ENCODE measurements around the gene ASXL3. TPM values are rescaled to one million over a fixed set of nuclear protein-coding genes. Genes with fewer than 3 reads are reported as not detected.

ASXL3 gene
- total RNA-seq, 1 experiment from 2014 or later, result not detected

GRCh38 chr18:33673689-33674088 is 95.7 kb downstream of the ASXL3 start:
- H2AFZ ChIP-seq, result no peak overlapping the region
- no peaks in the 10 kb centered on the region for H3K4me1 ChIP-seq (replicated peaks; ENCODE audit: insufficient read depth)
- H3K27me3 ChIP-seq (ENCODE audit: insufficient read depth, low read depth), result no peaks in the 10 kb centered on the region
- CTCF ChIA-PET, result no interaction called here
- H4K20me1 ChIP-seq (ENCODE audit: insufficient read depth), result no peaks in the 10 kb centered on the region
- no peak overlapping the region for H3K4me3 ChIP-seq
- DNase-seq, result no peak
- no peaks in the 10 kb centered on the region for H3F3A ChIP-seq (ENCODE audit: insufficient read depth, low read depth)
- no peak overlapping the region for H3K4me2 ChIP-seq
- no peaks in the 10 kb centered on the region for H3K79me2 ChIP-seq (ENCODE audit: low read depth)
- POLR2A ChIA-PET (ENCODE audit: unreplicated experiment), result no interaction called here
- no peaks in the 10 kb centered on the region for H3K9me3 ChIP-seq (ENCODE audit: insufficient read depth, low read depth)
- TF ChIP-seq EZH2 (IDR thresholded peaks at IDR 0.05; ENCODE audit: low read depth) (no peak), CTCF (conservative IDR thresholded peaks at IDR 0.05) (no peak)
- no peaks in the 10 kb centered on the region for H3K9me2 ChIP-seq (ENCODE audit: insufficient read depth)
- BruUV-seq (replicated peaks), result no TSS peak
- no peak overlapping the region for H3K27ac ChIP-seq
- intact Hi-C loops (cut with micrococcal nuclease; ENCODE audit: unreplicated experiment), result no loop called here
- H3K36me3 ChIP-seq (ENCODE audit: low read depth), result no peaks in the 10 kb centered on the region

GRCh38 chr18:33676593-33676992 is 98.6 kb downstream of the ASXL3 start:
- TF ChIP-seq EZH2 (IDR thresholded peaks at IDR 0.05; ENCODE audit: low read depth) (no peak), CTCF (conservative IDR thresholded peaks at IDR 0.05) (no peak)

GRCh38 chr18:33677891-33678290 is 99.9 kb downstream of the ASXL3 start:
- Histone ChIP-seq H3K4me3 (no peak overlapping the region), H2AFZ (no peak overlapping the region), H3K4me1 (replicated peaks; ENCODE audit: insufficient read depth) (no peaks in the 10 kb centered on the region), H3K9me3 (ENCODE audit: insufficient read depth, low read depth) (no peaks in the 10 kb centered on the region), H3K79me2 (ENCODE audit: low read depth) (no peaks in the 10 kb centered on the region), H4K20me1 (ENCODE audit: insufficient read depth) (no peaks in the 10 kb centered on the region), H3K36me3 (ENCODE audit: low read depth) (no peaks in the 10 kb centered on the region), H3K27ac (no peak overlapping the region), H3K9me2 (ENCODE audit: insufficient read depth) (no peaks in the 10 kb centered on the region), H3F3A (ENCODE audit: insufficient read depth, low read depth) (no peaks in the 10 kb centered on the region), H3K4me2 (no peak overlapping the region), H3K27me3 (ENCODE audit: insufficient read depth, low read depth) (no peaks in the 10 kb centered on the region)
- no peak for DNase-seq
- intact Hi-C loops (cut with micrococcal nuclease; ENCODE audit: unreplicated experiment), result no loop called here
- BruUV-seq (replicated peaks), result no TSS peak
- TF ChIP-seq CTCF (conservative IDR thresholded peaks at IDR 0.05) (no peak), EZH2 (IDR thresholded peaks at IDR 0.05; ENCODE audit: low read depth) (no peak)
- POLR2A ChIA-PET (ENCODE audit: unreplicated experiment), result no interaction called here
- CTCF ChIA-PET, result no interaction called here

More at GRCh38 chr18:33676593-33676992, 98.6 kb downstream of the ASXL3 start:
- no peaks in the 10 kb centered on the region for H3K27me3 ChIP-seq (ENCODE audit: insufficient read depth, low read depth)
- DNase-seq, result no peak
- no peak overlapping the region for H3K4me2 ChIP-seq
- no peaks in the 10 kb centered on the region for H4K20me1 ChIP-seq (ENCODE audit: insufficient read depth)
- no peaks in the 10 kb centered on the region for H3K79me2 ChIP-seq (ENCODE audit: low read depth)
- H3K9me3 ChIP-seq (ENCODE audit: insufficient read depth, low read depth), result no peaks in the 10 kb centered on the region
- ChIA-PET CTCF (no interaction called here), POLR2A (ENCODE audit: unreplicated experiment) (no interaction called here)
- H3K36me3 ChIP-seq (ENCODE audit: low read depth), result no peaks in the 10 kb centered on the region
- no peaks in the 10 kb centered on the region for H3K9me2 ChIP-seq (ENCODE audit: insufficient read depth)
- H3F3A ChIP-seq (ENCODE audit: insufficient read depth, low read depth), result no peaks in the 10 kb centered on the region
- H3K27ac ChIP-seq, result no peak overlapping the region
- H2AFZ ChIP-seq, result no peak overlapping the region
- BruUV-seq (replicated peaks), result no TSS peak
- intact Hi-C loops (cut with micrococcal nuclease; ENCODE audit: unreplicated experiment), result no loop called here
- H3K4me3 ChIP-seq, result no peak overlapping the region
- H3K4me1 ChIP-seq (replicated peaks; ENCODE audit: insufficient read depth), result no peaks in the 10 kb centered on the region
